OCI-LY7 (cell line): ENCODE results near the gene XRRA1. TPM values are rescaled to one million over a fixed set of nuclear protein-coding genes. Genes with fewer than 3 reads are reported as not detected.

ENCODE experiments used
- BruUV-seq: library from RNA; stranded (reverse); fragments of 400-500 nt; replicated peaks from 2 replicates; lab custom pipeline; 2021; lab: Mats Ljungman, UMichigan
- CTCF ChIA-PET: fragments of 300-600 bp; sonication (Branson Sonifier 250); formaldehyde crosslinking; loops from one replicate; lab custom pipeline; 2022; ENCODE audit warnings: antibody characterized with exemption; ENCODE audit not compliant: unreplicated experiment; lab: Charles Lee
- POLR2A ChIA-PET: fragments of 300-600 bp; sonication (Branson Sonifier 250); formaldehyde crosslinking; loops from one replicate; lab custom pipeline; 2022; ENCODE audit warnings: antibody characterized with exemption; lab: Charles Lee
- DNase-seq: peaks from one replicate; pipeline ENCODE4 v3.0.0-alpha.2; 2015; ENCODE audit warnings: low spot score
- H2AFZ ChIP-seq: fragments of 200-600 bp; sonication (generic), shearing (Covaris generic); 2 replicates; pipeline ENCODE4 v1.6.1; 2014; ENCODE audit warnings: mild to moderate bottlenecking, antibody characterized with exemption, low read length, moderate library complexity
- H3K27ac ChIP-seq: fragments of 200-600 bp; sonication (generic); 2 replicates; pipeline ENCODE4 v1.5.1; 2014; ENCODE audit warnings: mixed run types, low read depth, mild to moderate bottlenecking, moderate library complexity, low read length, inconsistent platforms; ENCODE audit not compliant: poor library complexity, severe bottlenecking
- H3K36me3 ChIP-seq: fragments of 200-600 bp; sonication (generic); 2 replicates; pipeline ENCODE4 v1.6.1; 2014; ENCODE audit warnings: mild to moderate bottlenecking, antibody characterized with exemption, low read length, moderate library complexity, mixed read lengths; ENCODE audit not compliant: insufficient read depth
- H3K4me1 ChIP-seq: fragments of 200-600 bp; sonication (generic); 2 replicates; pipeline ENCODE4 v1.5.1; 2014; ENCODE audit warnings: mild to moderate bottlenecking, low read length; ENCODE audit not compliant: insufficient read depth, poor library complexity, severe bottlenecking
- H3K4me2 ChIP-seq: fragments of 200-600 bp; sonication (generic); 2 replicates; pipeline ENCODE4 v1.6.1; 2014; ENCODE audit warnings: mild to moderate bottlenecking, low read length
- H3K4me3 ChIP-seq: fragments of 200-600 bp; sonication (generic); 2 replicates; pipeline ENCODE4 v1.5.1; 2014; ENCODE audit warnings: mild to moderate bottlenecking, low read depth, low read length; ENCODE audit not compliant: poor library complexity, severe bottlenecking
- H3K79me2 ChIP-seq: fragments of 200-600 bp; sonication (generic); 2 replicates; pipeline ENCODE4 v1.6.1; 2016; ENCODE audit warnings: low read depth, mild to moderate bottlenecking, low read length, moderate library complexity, mixed read lengths; ENCODE audit not compliant: insufficient read depth
- H3K9me2 ChIP-seq: fragments of 200-600 bp; sonication (generic); 2 replicates; pipeline ENCODE4 v1.6.1; 2016; ENCODE audit warnings: mild to moderate bottlenecking, low read length, mixed read lengths; ENCODE audit not compliant: insufficient read depth
- H3K9me3 ChIP-seq: fragments of 200-600 bp; sonication (generic); 2 replicates; pipeline ENCODE4 v1.6.1; 2014; ENCODE audit warnings: mild to moderate bottlenecking, mixed run types, low read length, mixed read lengths
- H4K20me1 ChIP-seq: fragments of 200-600 bp; sonication (generic); 2 replicates; pipeline ENCODE4 v1.6.1; 2014; ENCODE audit warnings: mild to moderate bottlenecking, antibody characterized with exemption, low read length, moderate library complexity, mixed read lengths; ENCODE audit not compliant: insufficient read depth
- EZH2phosphoT487 ChIP-seq: fragments of 200-600 bp; sonication (generic); IDR thresholded peaks from 2 replicates; pipeline ENCODE4 v1.6.1; 2018; ENCODE audit warnings: low read depth, borderline replicate concordance, mild to moderate bottlenecking, mixed run types, antibody characterized with exemption, low read length, moderate library complexity, mixed read lengths
- intact Hi-C: fragments of 100-400 bp; cut with micrococcal nuclease; formaldehyde crosslinking; loops from one replicate; pipeline ENCODE4 v1.10.0; 2022; ENCODE audit not compliant: unreplicated experiment
- total RNA-seq, 2 experiments: library from RNA; depleted of rRNA in 1 of 2; stranded (reverse); fragments of >200 nt in 1 of 2; shearing (Covaris generic) in 1 of 2; gene quantifications; 2 replicates each; pipeline ENCODE4 v1.2.3, GENCODE V29; 2014 to 2022
- TF ChIP-seq, protein P1 (sequence below): fragments of 200-600 bp; sonication (generic); conservative IDR thresholded peaks from 2 replicates; pipeline ENCODE4 v1.5.1; 2014; ENCODE audit warnings: mild to moderate bottlenecking, antibody characterized with exemption, low read length, moderate library complexity, mixed read lengths

XRRA1 gene
- total RNA-seq, 2 experiments from 2014 or later = 20.3 to 29.1 TPM

DNA sequence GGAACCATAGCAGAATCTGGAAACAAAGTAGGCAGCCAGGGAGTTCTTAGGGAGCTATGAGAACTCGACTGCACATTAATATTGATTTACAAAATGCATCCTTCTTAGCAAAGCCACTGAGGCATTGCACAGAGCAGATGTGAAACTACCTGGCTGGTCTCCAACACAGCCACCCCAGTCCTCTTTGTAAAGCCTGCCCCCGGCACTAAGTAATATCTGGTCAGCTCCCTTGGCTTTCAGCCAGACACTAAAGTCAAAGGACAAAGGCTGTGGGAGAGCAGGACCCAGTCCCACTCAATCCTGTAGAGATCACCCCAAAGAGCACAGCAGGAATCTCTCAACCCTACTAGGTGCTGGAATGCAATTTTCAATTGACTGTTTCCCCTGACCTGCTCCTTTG, 12.8 kb downstream of the XRRA1 start:
- intact Hi-C loops = no loop called here
- ChIA-PET CTCF (no interaction called here), POLR2A (interaction anchor here (0.5 to 0.8 kb wide), 3 partner anchors 9 to 251 kb away, joined by 3 to 5 read pairs (median 3); no protein-coding TSS in a partner anchor)
- no peak for DNase-seq
- Histone ChIP-seq H3K4me3 (no peak overlapping the region), H3K4me1 (no peaks in the 10 kb centered on the region), H3K4me2 (no peak overlapping the region), H3K9me3 (no peaks in the 10 kb centered on the region), H4K20me1 (no peaks in the 10 kb centered on the region), H3K9me2 (no peaks in the 10 kb centered on the region), H3K27ac (no peak overlapping the region), H2AFZ (no peak overlapping the region), H3K36me3 (peaks cover 69% of the 10 kb centered on the region), H3K79me2 (no peaks in the 10 kb centered on the region)
- BruUV-seq = no TSS peak
- TF ChIP-seq, protein P1, sequence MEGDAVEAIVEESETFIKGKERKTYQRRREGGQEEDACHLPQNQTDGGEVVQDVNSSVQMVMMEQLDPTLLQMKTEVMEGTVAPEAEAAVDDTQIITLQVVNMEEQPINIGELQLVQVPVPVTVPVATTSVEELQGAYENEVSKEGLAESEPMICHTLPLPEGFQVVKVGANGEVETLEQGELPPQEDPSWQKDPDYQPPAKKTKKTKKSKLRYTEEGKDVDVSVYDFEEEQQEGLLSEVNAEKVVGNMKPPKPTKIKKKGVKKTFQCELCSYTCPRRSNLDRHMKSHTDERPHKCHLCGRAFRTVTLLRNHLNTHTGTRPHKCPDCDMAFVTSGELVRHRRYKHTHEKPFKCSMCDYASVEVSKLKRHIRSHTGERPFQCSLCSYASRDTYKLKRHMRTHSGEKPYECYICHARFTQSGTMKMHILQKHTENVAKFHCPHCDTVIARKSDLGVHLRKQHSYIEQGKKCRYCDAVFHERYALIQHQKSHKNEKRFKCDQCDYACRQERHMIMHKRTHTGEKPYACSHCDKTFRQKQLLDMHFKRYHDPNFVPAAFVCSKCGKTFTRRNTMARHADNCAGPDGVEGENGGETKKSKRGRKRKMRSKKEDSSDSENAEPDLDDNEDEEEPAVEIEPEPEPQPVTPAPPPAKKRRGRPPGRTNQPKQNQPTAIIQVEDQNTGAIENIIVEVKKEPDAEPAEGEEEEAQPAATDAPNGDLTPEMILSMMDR = no peak
- no peak for TF ChIP-seq EZH2phosphoT487

DNA sequence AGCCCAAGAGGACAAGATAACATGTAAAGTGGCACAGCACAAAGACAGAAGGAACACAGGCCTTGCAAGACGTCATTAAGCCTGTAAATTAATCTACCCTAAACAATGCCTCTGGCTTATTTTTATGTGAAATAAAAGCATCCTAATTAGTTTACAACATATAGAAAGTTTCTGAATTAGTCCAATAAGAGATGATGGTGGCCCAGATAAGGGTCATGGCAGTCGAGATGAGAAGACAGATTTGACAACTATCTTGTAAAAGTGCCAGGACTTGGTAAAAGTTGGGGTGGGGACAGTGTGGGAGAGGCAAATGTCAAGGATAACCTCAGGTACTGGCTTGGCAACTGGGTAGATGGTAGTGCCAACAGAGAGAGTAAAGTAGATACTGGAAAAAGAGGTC, 13.6 kb downstream of the XRRA1 start:
- Histone ChIP-seq H3K4me3 (no peak overlapping the region), H3K79me2 (no peaks in the 10 kb centered on the region), H3K27ac (no peak overlapping the region), H3K4me2 (no peak overlapping the region), H4K20me1 (no peaks in the 10 kb centered on the region), H2AFZ (no peak overlapping the region), H3K4me1 (no peaks in the 10 kb centered on the region), H3K9me2 (no peaks in the 10 kb centered on the region), H3K36me3 (peaks cover 70% of the 10 kb centered on the region), H3K9me3 (no peaks in the 10 kb centered on the region)
- POLR2A ChIA-PET = interaction anchor here (0.6 kb wide), 1 partner anchor 250 kb away, joined by 3 read pairs; no protein-coding TSS in a partner anchor
- no peak for TF ChIP-seq EZH2phosphoT487
- TF ChIP-seq, protein P1 = no peak
- CTCF ChIA-PET = no interaction called here
- BruUV-seq = no TSS peak
- intact Hi-C loops = no loop called here
- no peak for DNase-seq

DNA sequence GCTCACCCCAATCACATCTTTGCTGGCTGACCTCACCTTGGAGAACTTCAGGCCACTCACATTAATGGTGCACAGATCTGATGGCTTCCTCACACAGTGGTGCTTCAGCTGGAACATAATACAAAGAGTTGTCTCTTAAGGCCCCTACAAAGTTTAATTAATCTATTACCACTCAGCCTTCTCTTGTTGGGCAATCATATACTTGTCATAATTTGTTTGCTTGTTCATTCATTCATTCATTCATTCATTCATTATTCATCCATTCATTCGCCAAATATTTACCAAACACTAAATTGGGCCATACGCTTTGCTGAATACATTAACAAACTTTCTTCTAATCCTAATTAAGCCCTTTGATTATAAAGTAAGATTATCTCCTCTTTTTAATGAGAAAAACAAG, 15.1 kb downstream of the XRRA1 start:
- TF ChIP-seq, protein P1 = no peak
- TF ChIP-seq EZH2phosphoT487 = no peak
- Histone ChIP-seq H2AFZ (no peak overlapping the region), H3K36me3 (peaks cover 72% of the 10 kb centered on the region), H3K79me2 (no peaks in the 10 kb centered on the region), H3K9me3 (no peaks in the 10 kb centered on the region), H3K27ac (no peak overlapping the region), H3K9me2 (no peaks in the 10 kb centered on the region), H3K4me2 (no peak overlapping the region), H3K4me1 (no peaks in the 10 kb centered on the region), H4K20me1 (no peaks in the 10 kb centered on the region), H3K4me3 (no peak overlapping the region)
- CTCF ChIA-PET = no interaction called here
- intact Hi-C loops = no loop called here
- DNase-seq = no peak
- BruUV-seq = no TSS peak
- POLR2A ChIA-PET = no interaction called here
